Fibroblast of lung (primary cell): Measurements from ENCODE around the gene ABL2. TPM values are rescaled to one million over a fixed set of nuclear protein-coding genes. Genes with fewer than 3 reads are reported as not detected.
"Not testable (repeated sequence)": the region's sequence is repeated elsewhere in the genome, so short reads cannot be mapped to it uniquely, and the experiment has no call there.

ENCODE experiments used
- DNase-seq, 2 donors: peaks; one replicate each; pipeline versions ENCODE4 v3.0.0 to v3.0.0-alpha.2; 2010; ENCODE audit warnings: low read depth in 2 of 2
- H2AFZ ChIP-seq: 2 replicates; pipeline ENCODE4 v1.5.1; 2012; ENCODE audit warnings: low read length, control low read depth, inconsistent platforms
- H3K27ac ChIP-seq: 2 replicates; pipeline ENCODE4 v1.5.1; 2011; ENCODE audit warnings: low read length, control low read depth; ENCODE audit not compliant: insufficient read depth
- H3K27me3 ChIP-seq: 2 replicates; pipeline ENCODE4 v1.5.1; 2011; ENCODE audit warnings: mild to moderate bottlenecking, low read length; ENCODE audit not compliant: control insufficient read depth, insufficient read depth
- H3K36me3 ChIP-seq: 2 replicates; pipeline ENCODE4 v1.5.1; 2011; ENCODE audit warnings: low read length; ENCODE audit not compliant: control insufficient read depth, insufficient read depth
- H3K4me1 ChIP-seq: 2 replicates; pipeline ENCODE4 v1.5.1; 2011; ENCODE audit warnings: low read length; ENCODE audit not compliant: control insufficient read depth, insufficient read depth; ENCODE audit errors: extremely low read depth
- H3K4me2 ChIP-seq: 2 replicates; pipeline ENCODE4 v1.5.1; 2011; ENCODE audit warnings: low read length, control low read depth; ENCODE audit not compliant: insufficient read depth; ENCODE audit errors: extremely low read depth
- H3K4me3 ChIP-seq, 4 experiments: fragments of 200-600 bp in 1 of 4; sonication (generic) in 1 of 4; replicated peaks in 1 of 4; 2 replicates each; pipeline ENCODE4 v1.5.1; 2011 to 2016; ENCODE audit warnings: low read length in 4 of 4, low read depth in 3 of 4, mild to moderate bottlenecking in 3 of 4, control low read depth in 2 of 4, inconsistent platforms in 1 of 4, mixed read lengths in 1 of 4; ENCODE audit not compliant: insufficient read depth in 1 of 4; ENCODE audit errors: control extremely low read depth in 1 of 4
- H3K79me2 ChIP-seq: 2 replicates; pipeline ENCODE4 v1.5.1; 2012; ENCODE audit warnings: mild to moderate bottlenecking, low read length, inconsistent platforms; ENCODE audit not compliant: control insufficient read depth, insufficient read depth
- H3K9ac ChIP-seq: 2 replicates; pipeline ENCODE4 v1.5.1; 2011; ENCODE audit warnings: mild to moderate bottlenecking, low read length, control low read depth; ENCODE audit not compliant: insufficient read depth
- H3K9me3 ChIP-seq: 2 replicates; pipeline ENCODE4 v1.5.1; 2012; ENCODE audit warnings: low read depth, low read length; ENCODE audit not compliant: control insufficient read depth, insufficient read depth
- H4K20me1 ChIP-seq: 2 replicates; pipeline ENCODE4 v1.5.1; 2011; ENCODE audit warnings: low read length; ENCODE audit not compliant: control insufficient read depth, insufficient read depth; ENCODE audit errors: extremely low read depth
- CTCF ChIP-seq, 2 donors: IDR thresholded peaks in 1 of 2; conservative IDR thresholded peaks in 1 of 2; 1 replicate in 1 of 2; 2 replicates in 1 of 2; pipeline ENCODE4 v1.5.1; 2011 to 2012; ENCODE audit warnings: low read length in 2 of 2, control low read depth in 1 of 2, inconsistent platforms in 1 of 2, low read depth in 1 of 2, mild to moderate bottlenecking in 1 of 2
- EZH2 ChIP-seq: IDR thresholded peaks from 2 replicates; pipeline ENCODE4 v1.5.1; 2012; ENCODE audit warnings: low read length, control low read depth, mild to moderate bottlenecking; ENCODE audit errors: missing control alignments
- polyA plus RNA-seq, 2 donors: library from polyadenylated mRNA; depleted of rRNA in 1 of 2; stranded (reverse) in 1 of 2; unstranded in 1 of 2; fragments of >200 nt; gene quantifications; 2 replicates each; pipeline ENCODE4 v1.2.1, GENCODE V29; 2011 to 2012; ENCODE audit warnings: missing spikeins in 1 of 2
- total RNA-seq: library from RNA; depleted of rRNA; stranded (reverse); fragments of >200 nt; gene quantifications from 2 replicates; pipeline ENCODE4 v1.2.1, GENCODE V29; 2014

ABL2 gene
- total and polyA plus RNA-seq, 2 donors (not counting 1 experiment from before 2014, with no cell fraction given), result 36.1 to 85.4 TPM

- H4K20me1 ChIP-seq, result no peaks in the 10 kb centered on the region
- H3K9ac ChIP-seq, result peak overlapping the region; percentile 72
- peaks cover 4% of the 10 kb centered on the region for H3K4me1 ChIP-seq
- H3K9me3 ChIP-seq, result no peaks in the 10 kb centered on the region
- H3K27me3 ChIP-seq, result no peaks in the 10 kb centered on the region
- H3K4me2 ChIP-seq, result peak overlapping the region; percentile 42
- TF ChIP-seq CTCF (conservative IDR thresholded peaks at IDR 0.05 in 1 of 2, IDR thresholded peaks at IDR 0.05 in 1 of 2; ENCODE audit: low read depth in 1 of 2, low read length in 2 of 2) (no peak), EZH2 (no peak)
- peak overlapping the region; percentile 61 to 94 (median 82) for H3K4me3 ChIP-seq
- peaks cover 65% of the 10 kb centered on the region for H3K79me2 ChIP-seq
- H3K36me3 ChIP-seq, result no peaks in the 10 kb centered on the region
- no peak overlapping the region for H2AFZ ChIP-seq
- peak; percentile 82 to 89 for DNase-seq
- peak overlapping the region; percentile 98 for H3K27ac ChIP-seq
Measured at GRCh38 chr1:179141592-179142251, 87.8 kb downstream of the ABL2 start.

- H3K36me3 ChIP-seq, H3K9ac ChIP-seq, DNase-seq, H3K4me2 ChIP-seq, H3K27me3 ChIP-seq, H3K4me3 ChIP-seq, H3K27ac ChIP-seq, H3K9me3 ChIP-seq, H3K4me1 ChIP-seq, H2AFZ ChIP-seq, H4K20me1 ChIP-seq: not testable (repeated sequence)
- H3K79me2 ChIP-seq, result peaks cover 71% of the 10 kb centered on the region
Measured at GRCh38 chr1:179138755-179139154, 90.7 kb downstream of the ABL2 start.

GRCh38 chr1:179137617-179138255 is 91.7 kb downstream of the ABL2 start:
- Histone ChIP-seq H3K27me3 (no peaks in the 10 kb centered on the region), H3K36me3 (no peaks in the 10 kb centered on the region), H3K79me2 (peaks cover 81% of the 10 kb centered on the region), H3K4me1 (no peaks in the 10 kb centered on the region), H3K4me3 (peak overlapping the region in 2 of 4 experiments; percentile 7 to 28), H3K27ac (no peak overlapping the region), H3K4me2 (peak overlapping the region; percentile 20), H4K20me1 (no peaks in the 10 kb centered on the region), H3K9ac (no peak overlapping the region), H2AFZ (no peak overlapping the region), H3K9me3 (no peaks in the 10 kb centered on the region)
- TF ChIP-seq EZH2 (no peak), CTCF (conservative IDR thresholded peaks at IDR 0.05 in 1 of 2, IDR thresholded peaks at IDR 0.05 in 1 of 2; ENCODE audit: low read depth in 1 of 2, low read length in 2 of 2) (no peak)
- DNase-seq, result peak in 1 of 2 donors; percentile 83

GRCh38 chr1:179135707-179136106 is 93.8 kb downstream of the ABL2 start:
- DNase-seq, H3K27me3 ChIP-seq, H3K9ac ChIP-seq, H3K27ac ChIP-seq, H3K4me1 ChIP-seq, H3K9me3 ChIP-seq, H3K36me3 ChIP-seq, H3K4me3 ChIP-seq, H2AFZ ChIP-seq, H3K4me2 ChIP-seq, H4K20me1 ChIP-seq: not testable (repeated sequence)
- H3K79me2 ChIP-seq, result peaks cover 80% of the 10 kb centered on the region

- H3K4me2 ChIP-seq, H4K20me1 ChIP-seq, H3K9me3 ChIP-seq, H3K4me3 ChIP-seq, H2AFZ ChIP-seq, H3K36me3 ChIP-seq, H3K9ac ChIP-seq, H3K27me3 ChIP-seq, H3K27ac ChIP-seq, H3K4me1 ChIP-seq, DNase-seq: not testable (repeated sequence)
- peaks cover 80% of the 10 kb centered on the region for H3K79me2 ChIP-seq
Measured at GRCh38 chr1:179135168-179135567, 94.3 kb downstream of the ABL2 start.
